NCI-H146 treated with DMSO at 0.1 percent for 48 hours (cell line): ENCODE results near the gene CFAP77.
"Not testable (repeated sequence)": the region's sequence is repeated elsewhere in the genome, so short reads cannot be mapped to it uniquely, and the experiment has no call there.

Experiments
- DNase-seq: peaks from one replicate; lab custom pipeline; 2025; ENCODE audit not compliant: unreplicated experiment; lab: John Stamatoyannopoulos, UW

The CFAP77 gene

GRCh38 chr9:132409828-132410528, at the start of gene CFAP77:
CFAP77 (plus strand) TSS chr9:132410211; CDS start chr9:132410272, 61 bp downstream.
- DNase-seq: no peak

GRCh38 chr9:132364068-132364467, 45.9 kb upstream of the CFAP77 start:
- DNase-seq: no peak

GRCh38 chr9:132365986-132366385, 44.0 kb upstream of the CFAP77 start:
- no peak for DNase-seq

- no peak for DNase-seq
These were observed 43.5 kb upstream of the CFAP77 start for GRCh38 chr9:132366481-132366880.

- no peak for DNase-seq
These were observed 42.2 kb upstream of the CFAP77 start for GRCh38 chr9:132367613-132368313.

GRCh38 chr9:132369421-132369820, 40.6 kb upstream of the CFAP77 start:
- no peak for DNase-seq

- no peak for DNase-seq
These were observed 39.4 kb upstream of the CFAP77 start for GRCh38 chr9:132370592-132370991.

- no peak for DNase-seq
These were observed 37.6 kb upstream of the CFAP77 start for GRCh38 chr9:132372177-132373095.

GRCh38 chr9:132377769-132378168, 32.2 kb upstream of the CFAP77 start:
- not testable (repeated sequence) for DNase-seq

- not testable (repeated sequence) for DNase-seq
These were observed 31.6 kb upstream of the CFAP77 start for GRCh38 chr9:132378416-132378815.

GRCh38 chr9:132381966-132382541, 28.0 kb upstream of the CFAP77 start:
- no peak for DNase-seq

- no peak for DNase-seq
These were observed 26.5 kb upstream of the CFAP77 start for GRCh38 chr9:132383462-132383883.

GRCh38 chr9:132384376-132384775, 25.6 kb upstream of the CFAP77 start:
- no peak for DNase-seq

GRCh38 chr9:132387133-132387532, 22.9 kb upstream of the CFAP77 start:
- no peak for DNase-seq

GRCh38 chr9:132390966-132391365, 19.0 kb upstream of the CFAP77 start:
- no peak for DNase-seq

- no peak for DNase-seq
These were observed 18.6 kb upstream of the CFAP77 start for GRCh38 chr9:132391449-132391848.

GRCh38 chr9:132395560-132395959, 14.5 kb upstream of the CFAP77 start:
- DNase-seq: no peak

GRCh38 chr9:132401824-132402223, 8.2 kb upstream of the CFAP77 start:
- DNase-seq: no peak

- DNase-seq: no peak
These were observed 5.7 kb upstream of the CFAP77 start for GRCh38 chr9:132404228-132404881.

- DNase-seq: peak; percentile 56
These were observed 3.4 kb upstream of the CFAP77 start, which contains the start of gene TTF1 for GRCh38 chr9:132406554-132407122. TTF1 (minus strand) TSS chr9:132406840; CDS start chr9:132402821, 4,019 bp downstream.
